ENCODE data around the gene ABHD2. TPM values are rescaled to one million over a fixed set of nuclear protein-coding genes. Genes with fewer than 3 reads are reported as not detected.
"Not testable (repeated sequence)": the region's sequence is repeated elsewhere in the genome, so short reads cannot be mapped to it uniquely, and the experiment has no call there.

ABHD2 gene
- polyA plus RNA-seq, 3 donors, result 30.8 to 67.1 (median 37.3) TPM

DNA sequence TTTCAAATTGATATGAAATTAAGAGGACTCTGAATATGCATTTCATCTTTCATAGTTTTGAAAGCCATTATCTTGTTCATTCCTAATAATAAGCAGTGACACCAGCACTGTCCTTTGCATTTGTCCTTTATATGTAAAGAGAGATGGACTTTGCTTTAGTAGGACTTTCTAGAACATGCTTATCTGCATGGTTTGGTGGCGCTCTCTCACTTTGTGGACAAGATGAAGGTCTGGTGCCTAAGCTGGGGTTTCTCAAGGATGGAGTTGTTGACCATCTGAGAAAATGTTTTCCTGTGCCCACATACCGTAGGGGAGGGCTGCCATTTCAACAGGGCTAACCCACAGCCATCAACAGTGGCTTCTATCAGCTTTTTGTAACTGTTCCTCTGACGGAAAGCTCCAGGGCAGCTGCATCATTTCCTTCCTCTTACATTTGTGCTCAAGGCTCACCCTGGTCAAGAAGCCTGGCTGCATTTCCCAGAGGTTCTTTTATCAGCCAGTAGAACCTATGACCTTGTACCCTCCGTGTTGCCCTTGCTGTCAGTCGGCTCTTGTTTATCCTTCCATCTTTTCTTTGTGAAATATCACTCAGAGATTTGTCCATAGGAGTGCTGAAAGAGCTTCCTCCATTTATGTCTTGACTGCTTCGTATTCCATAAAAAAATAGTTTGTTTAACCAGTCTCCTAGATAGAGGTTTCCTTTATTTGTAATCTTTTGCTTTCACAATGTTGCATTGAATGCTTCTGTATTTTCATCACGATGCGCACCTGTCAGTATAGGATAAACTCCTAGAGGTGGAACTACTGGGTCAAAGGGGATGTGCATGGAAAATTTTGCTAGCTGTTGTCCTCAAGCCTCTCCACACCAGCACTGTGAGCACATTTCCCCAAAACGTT, 44.6 kb downstream of the ABHD2 start:
- Histone ChIP-seq H3K79me2 (ENCODE audit: insufficient read depth, low read length) (peaks cover 65% of the 10 kb centered on the region), H2AFZ (ENCODE audit: insufficient read depth, low read depth, low read length, poor library complexity, severe bottlenecking) (peak overlapping the region; percentile 19), H3K27me3 (ENCODE audit: control insufficient read depth in 2 of 2, insufficient read depth in 2 of 2, low read length in 2 of 2) (no peaks in the 10 kb centered on the region), H3K9ac (ENCODE audit: insufficient read depth, low read length, poor library complexity, severe bottlenecking) (peak overlapping the region; percentile 37), H4K20me1 (ENCODE audit: insufficient read depth, low read length) (no peaks in the 10 kb centered on the region), H3K27ac (ENCODE audit: low read depth in 1 of 2, low read length in 2 of 2) (peak overlapping the region; percentile 79 to 92), H3K4me3 (replicated peaks in 1 of 3; ENCODE audit: low read depth in 2 of 3, low read length in 3 of 3) (peak overlapping the region in 2 of 3 experiments; percentile 25 to 61), H3K9me3 (replicated peaks in 1 of 2; ENCODE audit: control insufficient read depth in 1 of 2, insufficient read depth in 1 of 2, low read length in 2 of 2) (peaks cover 0 to 4% of the 10 kb centered on the region in 2 donors), H3K36me3 (replicated peaks in 1 of 2; ENCODE audit: control insufficient read depth in 1 of 2, insufficient read depth in 2 of 2, low read length in 2 of 2) (peaks cover 4 to 6% of the 10 kb centered on the region in 2 donors), H3K4me2 (replicated peaks; ENCODE audit: extremely low read depth, low read length, poor library complexity, severe bottlenecking) (peak overlapping the region; percentile 66), H3K4me1 (ENCODE audit: control insufficient read depth in 1 of 2, insufficient read depth in 2 of 2, low read length in 2 of 2) (peaks cover 94 to 100% of the 10 kb centered on the region in 2 donors)
- Mint-ChIP-seq H3K4me3 (peak overlapping the region; percentile 55 to 83), H3K27ac (peak overlapping the region in 3 of 7 donors; percentile 97 to 98 (median 97)), H3K4me1 (peaks cover 71% of the 10 kb centered on the region), H3K36me3 (peaks cover 28 to 41% of the 10 kb centered on the region in 2 donors), H3K9me3 (no peaks in the 10 kb centered on the region), H3K27me3 (ENCODE audit: low read depth in 3 of 3) (peaks cover 0 to 1% (median 1%) of the 10 kb centered on the region in 3 donors)
- peak; percentile 79 to 84 (median 83) for DNase-seq
- intact Hi-C loops (cut with micrococcal nuclease), result loop anchor here (5.0 kb wide), 2 partner anchors 34 to 46 kb away; partner anchors contain the start of gene ABHD2 (in 1 of the 2)
- 0% methylated on average over 2 of the region's 9 CpGs for WGBS (ENCODE audit: insufficient coverage)
- TF ChIP-seq, protein P1, sequence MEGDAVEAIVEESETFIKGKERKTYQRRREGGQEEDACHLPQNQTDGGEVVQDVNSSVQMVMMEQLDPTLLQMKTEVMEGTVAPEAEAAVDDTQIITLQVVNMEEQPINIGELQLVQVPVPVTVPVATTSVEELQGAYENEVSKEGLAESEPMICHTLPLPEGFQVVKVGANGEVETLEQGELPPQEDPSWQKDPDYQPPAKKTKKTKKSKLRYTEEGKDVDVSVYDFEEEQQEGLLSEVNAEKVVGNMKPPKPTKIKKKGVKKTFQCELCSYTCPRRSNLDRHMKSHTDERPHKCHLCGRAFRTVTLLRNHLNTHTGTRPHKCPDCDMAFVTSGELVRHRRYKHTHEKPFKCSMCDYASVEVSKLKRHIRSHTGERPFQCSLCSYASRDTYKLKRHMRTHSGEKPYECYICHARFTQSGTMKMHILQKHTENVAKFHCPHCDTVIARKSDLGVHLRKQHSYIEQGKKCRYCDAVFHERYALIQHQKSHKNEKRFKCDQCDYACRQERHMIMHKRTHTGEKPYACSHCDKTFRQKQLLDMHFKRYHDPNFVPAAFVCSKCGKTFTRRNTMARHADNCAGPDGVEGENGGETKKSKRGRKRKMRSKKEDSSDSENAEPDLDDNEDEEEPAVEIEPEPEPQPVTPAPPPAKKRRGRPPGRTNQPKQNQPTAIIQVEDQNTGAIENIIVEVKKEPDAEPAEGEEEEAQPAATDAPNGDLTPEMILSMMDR (IDR thresholded peaks at IDR 0.05), result no peak

DNA sequence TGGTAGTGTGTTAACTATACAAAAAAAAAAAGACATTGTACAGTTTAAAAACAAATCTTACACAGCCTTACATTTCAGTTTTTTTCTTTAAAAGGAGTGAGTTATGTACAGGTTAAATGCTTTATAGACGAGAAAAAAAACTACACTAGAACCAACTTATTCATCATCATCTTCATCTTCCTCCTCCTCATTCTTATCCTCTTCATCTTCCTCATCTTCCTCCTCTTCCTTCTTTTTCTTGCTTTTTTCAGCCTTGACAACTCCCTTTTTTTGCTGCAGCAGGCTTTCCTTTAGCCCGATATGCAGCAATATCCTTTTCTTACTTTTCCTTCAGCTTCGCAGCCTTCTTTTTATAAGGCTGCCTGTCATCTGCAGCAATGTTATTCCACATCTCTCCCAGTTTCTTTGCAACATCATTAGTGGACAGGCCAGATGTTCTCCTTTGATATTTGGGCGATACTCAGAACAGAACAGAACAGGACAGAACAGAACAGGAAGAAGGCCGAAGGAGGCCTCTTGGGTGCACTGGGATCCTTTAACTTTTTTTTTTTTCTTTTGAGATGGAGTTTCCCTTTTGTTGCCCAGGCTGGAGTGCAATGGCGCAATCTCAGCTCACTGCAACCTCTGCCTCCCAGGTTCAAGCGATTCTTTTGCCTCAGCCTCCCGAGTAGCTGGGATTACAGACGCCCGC, 47.3 kb downstream of the ABHD2 start:
- peaks cover 43 to 61% of the 10 kb centered on the region in 2 donors for H3K36me3 Mint-ChIP-seq
- H3K27me3 ChIP-seq (ENCODE audit: control insufficient read depth in 2 of 2, insufficient read depth in 2 of 2, low read length in 2 of 2); H3K27me3 Mint-ChIP-seq (ENCODE audit: low read depth in 3 of 3); intact Hi-C loops (cut with micrococcal nuclease); H3K9me3 ChIP-seq (replicated peaks in 1 of 2; ENCODE audit: control insufficient read depth in 1 of 2, insufficient read depth in 1 of 2, low read length in 2 of 2); H3K9me3 Mint-ChIP-seq; H4K20me1 ChIP-seq (ENCODE audit: insufficient read depth, low read length); H2AFZ ChIP-seq (ENCODE audit: insufficient read depth, low read depth, low read length, poor library complexity, severe bottlenecking): not testable (repeated sequence)
- Histone ChIP-seq H3K79me2 (ENCODE audit: insufficient read depth, low read length) (peaks cover 76% of the 10 kb centered on the region), H3K4me3 (replicated peaks in 1 of 3; ENCODE audit: low read depth in 2 of 3, low read length in 3 of 3) (peak overlapping the region in 1 of 3 experiments; percentile 62), H3K4me1 (ENCODE audit: control insufficient read depth in 1 of 2, insufficient read depth in 2 of 2, low read length in 2 of 2) (peaks cover 76 to 83% of the 10 kb centered on the region in 2 donors), H3K27ac (ENCODE audit: low read depth in 1 of 2, low read length in 2 of 2) (peak overlapping the region; percentile 53 to 84), H3K4me2 (replicated peaks; ENCODE audit: extremely low read depth, low read length, poor library complexity, severe bottlenecking) (peak overlapping the region; percentile 67), H3K9ac (ENCODE audit: insufficient read depth, low read length, poor library complexity, severe bottlenecking) (peak overlapping the region; percentile 27), H3K36me3 (replicated peaks in 1 of 2; ENCODE audit: control insufficient read depth in 1 of 2, insufficient read depth in 2 of 2, low read length in 2 of 2) (peaks cover 12 to 25% of the 10 kb centered on the region in 2 donors)
- DNase-seq, result peak; percentile 30 to 66 (median 54)
- 3% methylated on average over 5 of the region's 10 CpGs for WGBS (ENCODE audit: insufficient coverage)
- H3K4me1 Mint-ChIP-seq, result peaks cover 80% of the 10 kb centered on the region
- peak overlapping the region; percentile 57 to 80 for H3K4me3 Mint-ChIP-seq
- H3K27ac Mint-ChIP-seq, result peak overlapping the region in 6 of 7 donors; percentile 92 to 97 (median 95)
